HL-60 (cell line): ENCODE data around the gene MINDY3.

Experiments used
- DNase-seq, 2 experiments: peaks; one replicate each; pipeline ENCODE4 v3.0.0-alpha.2; 2010 to 2020; ENCODE audit warnings: low read depth in 1 of 2, low spot score in 1 of 2
- H3K27ac ChIP-seq: fragments of 250-450 bp; sonication (Bioruptor Pico); replicated peaks from 2 replicates; pipeline ENCODE4 v1.5.1; 2020; ENCODE audit warnings: mild to moderate bottlenecking, moderate library complexity
- H3K27me3 ChIP-seq: fragments of 250-450 bp; sonication (Bioruptor Pico); 2 replicates; pipeline ENCODE4 v1.5.1; 2021; ENCODE audit warnings: mild to moderate bottlenecking, moderate library complexity; ENCODE audit not compliant: insufficient read depth, poor library complexity, severe bottlenecking
- H3K4me3 ChIP-seq: replicated peaks from 2 replicates; pipeline ENCODE4 v1.5.1; 2011; ENCODE audit warnings: mild to moderate bottlenecking, control low read depth, low read length; ENCODE audit not compliant: insufficient read depth
- CTCF ChIP-seq: IDR thresholded peaks from one replicate; pipeline ENCODE4 v1.5.1; 2011; ENCODE audit warnings: low read length, control low read depth, inconsistent platforms; ENCODE audit not compliant: insufficient read depth
- GABPA ChIP-seq: IDR thresholded peaks from 2 replicates; pipeline ENCODE4 v1.6.1; 2012; ENCODE audit warnings: low read depth
- POLR2AphosphoS5 ChIP-seq: IDR thresholded peaks from 2 replicates; pipeline ENCODE4 v1.6.1; 2012; ENCODE audit warnings: low read depth
- REST ChIP-seq: IDR thresholded peaks from 2 replicates; pipeline ENCODE4 v1.6.1; 2012; ENCODE audit warnings: low read depth; ENCODE audit not compliant: insufficient replicate concordance
- SPI1 ChIP-seq: IDR thresholded peaks from 2 replicates; pipeline ENCODE4 v1.6.1; 2012; ENCODE audit warnings: low read depth, mild to moderate bottlenecking, borderline replicate concordance

The MINDY3 gene

GRCh38 chr10:15783941-15784636 is 76.2 kb downstream of the MINDY3 start:
- Histone ChIP-seq H3K27me3 (no peaks in the 10 kb centered on the region), H3K4me3 (no peak overlapping the region), H3K27ac (no peak overlapping the region)
- TF ChIP-seq CTCF (no peak), REST (no peak), SPI1 (no peak), POLR2AphosphoS5 (no peak), GABPA (no peak)
- DNase-seq, result no peak

- Histone ChIP-seq H3K27me3 (no peaks in the 10 kb centered on the region), H3K4me3 (no peak overlapping the region), H3K27ac (no peak overlapping the region)
- DNase-seq, result no peak
- TF ChIP-seq GABPA, result no peak
- no peak for TF ChIP-seq REST
- no peak for TF ChIP-seq POLR2AphosphoS5
- TF ChIP-seq CTCF, result no peak
- no peak for TF ChIP-seq SPI1
Measured at GRCh38 chr10:15782851-15783250, 77.5 kb downstream of the MINDY3 start.

- TF ChIP-seq POLR2AphosphoS5, result no peak
- TF ChIP-seq SPI1, result no peak
- TF ChIP-seq CTCF, result no peak
- no peak for TF ChIP-seq GABPA
- no peak for TF ChIP-seq REST
- no peaks in the 10 kb centered on the region for H3K27me3 ChIP-seq
- H3K4me3 ChIP-seq, result no peak overlapping the region
- DNase-seq, result no peak
- no peak overlapping the region for H3K27ac ChIP-seq
Measured at GRCh38 chr10:15781381-15781960, 78.8 kb downstream of the MINDY3 start.
